ENCODE measurements around the gene VPS13D.

DNA sequence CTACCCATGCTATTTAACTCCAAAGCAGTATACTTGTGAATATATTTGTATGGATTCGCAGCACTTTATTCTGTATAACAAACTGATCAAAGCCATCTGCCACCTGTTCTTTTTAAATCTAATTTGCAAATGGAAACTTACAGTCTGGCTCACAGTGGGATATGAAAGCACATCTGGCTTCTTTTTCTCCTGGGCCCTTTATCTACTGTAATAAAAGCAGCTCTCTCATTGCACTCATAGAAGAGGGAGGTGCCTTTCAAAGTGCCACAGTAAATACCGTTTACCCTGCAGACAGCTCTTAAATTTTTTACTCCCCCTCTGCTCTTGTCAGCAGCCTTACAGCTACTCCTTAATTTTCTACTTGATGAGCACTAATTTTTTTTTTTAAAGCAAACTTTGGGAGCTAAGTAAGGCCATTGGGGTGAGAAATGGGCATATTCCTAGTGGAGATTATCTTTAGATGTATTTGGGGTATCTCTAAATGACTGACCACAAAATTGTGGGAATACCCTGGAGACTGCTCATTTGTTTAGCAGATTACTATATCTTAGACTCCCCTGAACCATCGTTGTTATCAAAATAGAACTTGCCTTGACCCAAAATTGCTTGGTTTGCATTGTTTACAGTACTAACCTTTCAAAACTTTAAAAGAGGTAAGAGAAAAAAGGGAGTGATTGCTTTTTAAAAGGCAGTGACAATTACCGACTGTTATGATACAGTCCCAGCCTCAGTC, 110.1 kb downstream of the VPS13D start:
- TF ChIP-seq, protein P1, sequence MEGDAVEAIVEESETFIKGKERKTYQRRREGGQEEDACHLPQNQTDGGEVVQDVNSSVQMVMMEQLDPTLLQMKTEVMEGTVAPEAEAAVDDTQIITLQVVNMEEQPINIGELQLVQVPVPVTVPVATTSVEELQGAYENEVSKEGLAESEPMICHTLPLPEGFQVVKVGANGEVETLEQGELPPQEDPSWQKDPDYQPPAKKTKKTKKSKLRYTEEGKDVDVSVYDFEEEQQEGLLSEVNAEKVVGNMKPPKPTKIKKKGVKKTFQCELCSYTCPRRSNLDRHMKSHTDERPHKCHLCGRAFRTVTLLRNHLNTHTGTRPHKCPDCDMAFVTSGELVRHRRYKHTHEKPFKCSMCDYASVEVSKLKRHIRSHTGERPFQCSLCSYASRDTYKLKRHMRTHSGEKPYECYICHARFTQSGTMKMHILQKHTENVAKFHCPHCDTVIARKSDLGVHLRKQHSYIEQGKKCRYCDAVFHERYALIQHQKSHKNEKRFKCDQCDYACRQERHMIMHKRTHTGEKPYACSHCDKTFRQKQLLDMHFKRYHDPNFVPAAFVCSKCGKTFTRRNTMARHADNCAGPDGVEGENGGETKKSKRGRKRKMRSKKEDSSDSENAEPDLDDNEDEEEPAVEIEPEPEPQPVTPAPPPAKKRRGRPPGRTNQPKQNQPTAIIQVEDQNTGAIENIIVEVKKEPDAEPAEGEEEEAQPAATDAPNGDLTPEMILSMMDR (IDR thresholded peaks at IDR 0.05; ENCODE audit: borderline replicate concordance, extremely low read depth, low read length, poor library complexity, severe bottlenecking) = no peak
- TF ChIP-seq EZH2 (IDR thresholded peaks at IDR 0.05; ENCODE audit: borderline replicate concordance, low read depth, low read length, severe bottlenecking) = no peak
